Measurements from ENCODE around the gene FBXO36.

- TF ChIP-seq CTCF (IDR thresholded peaks at IDR 0.05) (no peak), POLR2A (IDR thresholded peaks at IDR 0.05) (no peak)
Observed at GRCh38 chr2:229956491-229956890, 34.2 kb downstream of the FBXO36 start.

All from body of pancreas (tissue), 4 donors.